Measurements from ENCODE around the gene FOCAD.

The FOCAD gene

DNA sequence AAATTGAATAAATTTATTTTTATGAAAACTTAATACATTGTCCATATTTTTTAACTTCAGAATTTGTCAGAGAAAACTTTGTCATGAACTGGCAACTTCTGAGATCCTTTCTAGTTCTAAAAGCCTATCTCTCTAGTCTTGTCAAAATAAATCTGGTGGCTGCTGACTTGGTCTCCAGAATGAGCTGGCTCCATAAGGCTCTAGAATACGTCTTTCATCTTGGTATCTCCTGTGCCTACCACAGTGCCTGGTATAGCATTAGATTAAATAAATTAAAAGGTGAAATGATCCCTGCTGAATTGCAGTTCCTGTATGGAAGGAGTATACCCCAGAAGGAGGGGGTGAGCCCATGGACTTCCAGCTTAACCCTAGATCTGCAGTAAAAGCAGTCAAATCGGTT, 2.6 kb upstream of the FOCAD start:
- Histone ChIP-seq H3F3A (ENCODE audit: insufficient read depth, low read length) (no peaks in the 10 kb centered on the region), H3K36me3 (replicated peaks; ENCODE audit: insufficient read depth, low read length) (no peaks in the 10 kb centered on the region), H2AFZ (ENCODE audit: low read length) (no peak overlapping the region), H4K20me1 (ENCODE audit: insufficient read depth, low read length) (no peaks in the 10 kb centered on the region), H3K4me3 (ENCODE audit: low read length) (no peak overlapping the region), H3K27me3 (replicated peaks; ENCODE audit: insufficient read depth, low read length) (no peaks in the 10 kb centered on the region), H3K4me1 (ENCODE audit: low read length) (peaks cover 6% of the 10 kb centered on the region; the same call in 1 of the 2 replicates), H3K79me2 (ENCODE audit: low read length) (peaks cover 14% of the 10 kb centered on the region), H3K9ac (ENCODE audit: low read length) (no peak overlapping the region), H3K4me2 (ENCODE audit: low read depth, low read length) (no peak overlapping the region), H3K27ac (ENCODE audit: low read length) (no peak overlapping the region), H3K9me2 (replicated peaks; ENCODE audit: insufficient read depth, low read length) (no peaks in the 10 kb centered on the region), H3K9me3 (replicated peaks; ENCODE audit: insufficient read depth, low read length) (no peaks in the 10 kb centered on the region)
- TF ChIP-seq, protein P1, sequence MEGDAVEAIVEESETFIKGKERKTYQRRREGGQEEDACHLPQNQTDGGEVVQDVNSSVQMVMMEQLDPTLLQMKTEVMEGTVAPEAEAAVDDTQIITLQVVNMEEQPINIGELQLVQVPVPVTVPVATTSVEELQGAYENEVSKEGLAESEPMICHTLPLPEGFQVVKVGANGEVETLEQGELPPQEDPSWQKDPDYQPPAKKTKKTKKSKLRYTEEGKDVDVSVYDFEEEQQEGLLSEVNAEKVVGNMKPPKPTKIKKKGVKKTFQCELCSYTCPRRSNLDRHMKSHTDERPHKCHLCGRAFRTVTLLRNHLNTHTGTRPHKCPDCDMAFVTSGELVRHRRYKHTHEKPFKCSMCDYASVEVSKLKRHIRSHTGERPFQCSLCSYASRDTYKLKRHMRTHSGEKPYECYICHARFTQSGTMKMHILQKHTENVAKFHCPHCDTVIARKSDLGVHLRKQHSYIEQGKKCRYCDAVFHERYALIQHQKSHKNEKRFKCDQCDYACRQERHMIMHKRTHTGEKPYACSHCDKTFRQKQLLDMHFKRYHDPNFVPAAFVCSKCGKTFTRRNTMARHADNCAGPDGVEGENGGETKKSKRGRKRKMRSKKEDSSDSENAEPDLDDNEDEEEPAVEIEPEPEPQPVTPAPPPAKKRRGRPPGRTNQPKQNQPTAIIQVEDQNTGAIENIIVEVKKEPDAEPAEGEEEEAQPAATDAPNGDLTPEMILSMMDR (IDR thresholded peaks at IDR 0.05; ENCODE audit: low read length): no peak
- TF ChIP-seq EZH2 (optimal IDR thresholded peaks at IDR 0.05; ENCODE audit: low read depth, low read length) (no peak), EZH2phosphoT487 (IDR thresholded peaks at IDR 0.05; ENCODE audit: low read length) (no peak)
- DNase-seq: no peak

DNA sequence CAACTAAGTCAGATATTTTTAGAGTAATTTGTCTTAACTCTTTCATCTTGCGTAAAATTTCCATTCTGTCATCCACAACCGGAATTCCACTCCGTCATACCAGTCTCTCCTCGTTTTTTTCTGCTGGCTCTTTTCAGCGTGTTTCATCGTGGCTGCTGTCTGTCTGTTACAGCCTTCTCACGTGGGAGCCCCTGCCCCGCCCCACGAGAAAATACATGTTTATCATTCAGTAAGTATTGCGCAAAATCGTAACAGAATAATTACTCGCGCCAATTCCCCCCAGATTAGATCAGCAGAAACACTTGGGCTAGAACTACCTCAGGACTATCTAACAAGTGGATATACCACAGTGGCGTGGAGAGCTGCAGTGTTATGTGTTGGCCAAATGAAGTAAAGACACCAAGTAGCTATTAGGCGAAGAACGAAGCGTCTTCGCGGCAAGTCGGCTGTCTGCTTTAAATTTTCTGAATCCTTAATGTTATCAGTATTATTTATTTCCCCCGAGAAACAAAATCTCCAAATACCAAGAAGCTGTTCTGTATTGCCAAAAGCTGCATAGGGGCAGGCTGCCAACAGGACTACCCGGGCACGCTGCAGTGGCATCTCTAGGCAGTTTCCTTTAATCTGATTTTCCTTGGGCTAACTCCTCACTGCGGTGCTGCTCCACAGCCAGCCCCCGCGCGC, 566 bp upstream of the FOCAD start:
- Histone ChIP-seq H3K27ac (ENCODE audit: low read length) (no peak overlapping the region), H3K4me2 (ENCODE audit: low read depth, low read length) (peak overlapping the region; percentile 76), H4K20me1 (ENCODE audit: insufficient read depth, low read length) (no peaks in the 10 kb centered on the region), H2AFZ (ENCODE audit: low read length) (no peak overlapping the region), H3K4me1 (ENCODE audit: low read length) (peaks cover 6% of the 10 kb centered on the region; the same call in 1 of the 2 replicates), H3K9me3 (replicated peaks; ENCODE audit: insufficient read depth, low read length) (no peaks in the 10 kb centered on the region), H3K9me2 (replicated peaks; ENCODE audit: insufficient read depth, low read length) (no peaks in the 10 kb centered on the region), H3K36me3 (replicated peaks; ENCODE audit: insufficient read depth, low read length) (no peaks in the 10 kb centered on the region), H3F3A (ENCODE audit: insufficient read depth, low read length) (no peaks in the 10 kb centered on the region), H3K27me3 (replicated peaks; ENCODE audit: insufficient read depth, low read length) (no peaks in the 10 kb centered on the region), H3K4me3 (ENCODE audit: low read length) (peak overlapping the region; percentile 65), H3K9ac (ENCODE audit: low read length) (peak overlapping the region; percentile 46; the same call in 1 of the 2 replicates), H3K79me2 (ENCODE audit: low read length) (peaks cover 17% of the 10 kb centered on the region)
- no peak for TF ChIP-seq EZH2phosphoT487 (IDR thresholded peaks at IDR 0.05; ENCODE audit: low read length)
- TF ChIP-seq EZH2 (optimal IDR thresholded peaks at IDR 0.05; ENCODE audit: low read depth, low read length): no peak
- TF ChIP-seq, protein P1 (IDR thresholded peaks at IDR 0.05; ENCODE audit: low read length): no peak
- DNase-seq: no peak

DNA sequence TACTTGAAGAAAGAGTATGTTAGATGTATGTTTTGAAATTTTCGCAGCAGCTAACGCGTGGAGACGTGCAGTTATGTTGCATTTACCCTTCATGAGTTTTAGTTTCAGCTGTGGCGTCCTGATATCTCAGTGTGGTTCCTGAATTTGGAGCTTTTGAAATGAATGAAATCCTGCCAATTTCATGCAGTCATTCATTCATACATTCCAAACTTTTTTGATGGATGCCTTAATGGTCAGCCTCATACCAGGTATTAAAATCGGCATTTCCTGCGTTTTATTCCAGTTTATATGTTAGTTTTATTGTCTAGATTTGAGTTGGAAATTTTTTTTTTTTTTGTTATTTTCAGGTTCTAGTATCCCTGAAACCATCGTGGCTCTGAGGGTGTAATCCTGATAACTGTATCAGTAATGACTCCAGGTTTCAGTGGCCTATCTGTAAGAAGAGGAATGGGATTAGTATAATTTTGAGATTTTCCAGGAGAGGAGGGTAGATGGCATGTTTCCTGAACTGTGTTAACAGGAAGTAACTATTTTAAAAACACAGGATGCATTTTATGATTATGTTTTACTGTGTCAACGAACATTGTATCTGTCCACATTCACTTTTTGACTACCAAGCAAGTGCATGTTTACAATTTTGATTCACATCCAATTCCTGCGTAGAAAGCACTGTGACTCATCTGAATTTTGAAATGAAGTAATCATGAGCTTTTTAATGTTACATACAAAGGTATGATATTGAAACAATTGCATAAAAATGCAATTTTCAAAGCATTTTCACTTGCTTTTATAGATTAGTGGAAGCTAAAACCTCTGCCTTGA, 1.0 kb downstream of the FOCAD start:
- Histone ChIP-seq H3K9me3 (replicated peaks; ENCODE audit: insufficient read depth, low read length) (no peaks in the 10 kb centered on the region), H3K36me3 (replicated peaks; ENCODE audit: insufficient read depth, low read length) (no peaks in the 10 kb centered on the region), H2AFZ (ENCODE audit: low read length) (peak overlapping the region; percentile 20; the same call in 1 of the 2 replicates), H4K20me1 (ENCODE audit: insufficient read depth, low read length) (no peaks in the 10 kb centered on the region), H3K4me1 (ENCODE audit: low read length) (peaks cover 6% of the 10 kb centered on the region; the same call in 1 of the 2 replicates), H3K27ac (ENCODE audit: low read length) (peak overlapping the region; percentile 42; the same call in 1 of the 2 replicates), H3K27me3 (replicated peaks; ENCODE audit: insufficient read depth, low read length) (no peaks in the 10 kb centered on the region), H3K9me2 (replicated peaks; ENCODE audit: insufficient read depth, low read length) (no peaks in the 10 kb centered on the region), H3K4me3 (ENCODE audit: low read length) (peak overlapping the region; percentile 69), H3K9ac (ENCODE audit: low read length) (peak overlapping the region; percentile 71; the same call in 1 of the 2 replicates), H3K4me2 (ENCODE audit: low read depth, low read length) (peak overlapping the region; percentile 70), H3K79me2 (ENCODE audit: low read length) (peaks cover 22% of the 10 kb centered on the region), H3F3A (ENCODE audit: insufficient read depth, low read length) (no peaks in the 10 kb centered on the region)
- no peak for DNase-seq
- TF ChIP-seq EZH2phosphoT487 (IDR thresholded peaks at IDR 0.05; ENCODE audit: low read length): no peak
- no peak for TF ChIP-seq EZH2 (optimal IDR thresholded peaks at IDR 0.05; ENCODE audit: low read depth, low read length)
- TF ChIP-seq, protein P1 (IDR thresholded peaks at IDR 0.05; ENCODE audit: low read length): no peak
